Stimulated activated CD4-positive, alpha-beta T cell treated with anti-CD3 and anti-CD28 coated beads, TNF-alpha, amount 100 ng/mL, for 1 hour (primary cell): ENCODE data around the gene CAPRIN1.

ENCODE experiments used
- DNase-seq, 3 donors: peaks; one replicate each; pipeline ENCODE4 v3.0.0-alpha.2; 2020; ENCODE audit warnings: low read depth in 3 of 3, low spot score in 1 of 3

Gene CAPRIN1, protein sequence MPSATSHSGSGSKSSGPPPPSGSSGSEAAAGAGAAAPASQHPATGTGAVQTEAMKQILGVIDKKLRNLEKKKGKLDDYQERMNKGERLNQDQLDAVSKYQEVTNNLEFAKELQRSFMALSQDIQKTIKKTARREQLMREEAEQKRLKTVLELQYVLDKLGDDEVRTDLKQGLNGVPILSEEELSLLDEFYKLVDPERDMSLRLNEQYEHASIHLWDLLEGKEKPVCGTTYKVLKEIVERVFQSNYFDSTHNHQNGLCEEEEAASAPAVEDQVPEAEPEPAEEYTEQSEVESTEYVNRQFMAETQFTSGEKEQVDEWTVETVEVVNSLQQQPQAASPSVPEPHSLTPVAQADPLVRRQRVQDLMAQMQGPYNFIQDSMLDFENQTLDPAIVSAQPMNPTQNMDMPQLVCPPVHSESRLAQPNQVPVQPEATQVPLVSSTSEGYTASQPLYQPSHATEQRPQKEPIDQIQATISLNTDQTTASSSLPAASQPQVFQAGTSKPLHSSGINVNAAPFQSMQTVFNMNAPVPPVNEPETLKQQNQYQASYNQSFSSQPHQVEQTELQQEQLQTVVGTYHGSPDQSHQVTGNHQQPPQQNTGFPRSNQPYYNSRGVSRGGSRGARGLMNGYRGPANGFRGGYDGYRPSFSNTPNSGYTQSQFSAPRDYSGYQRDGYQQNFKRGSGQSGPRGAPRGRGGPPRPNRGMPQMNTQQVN

DNA sequence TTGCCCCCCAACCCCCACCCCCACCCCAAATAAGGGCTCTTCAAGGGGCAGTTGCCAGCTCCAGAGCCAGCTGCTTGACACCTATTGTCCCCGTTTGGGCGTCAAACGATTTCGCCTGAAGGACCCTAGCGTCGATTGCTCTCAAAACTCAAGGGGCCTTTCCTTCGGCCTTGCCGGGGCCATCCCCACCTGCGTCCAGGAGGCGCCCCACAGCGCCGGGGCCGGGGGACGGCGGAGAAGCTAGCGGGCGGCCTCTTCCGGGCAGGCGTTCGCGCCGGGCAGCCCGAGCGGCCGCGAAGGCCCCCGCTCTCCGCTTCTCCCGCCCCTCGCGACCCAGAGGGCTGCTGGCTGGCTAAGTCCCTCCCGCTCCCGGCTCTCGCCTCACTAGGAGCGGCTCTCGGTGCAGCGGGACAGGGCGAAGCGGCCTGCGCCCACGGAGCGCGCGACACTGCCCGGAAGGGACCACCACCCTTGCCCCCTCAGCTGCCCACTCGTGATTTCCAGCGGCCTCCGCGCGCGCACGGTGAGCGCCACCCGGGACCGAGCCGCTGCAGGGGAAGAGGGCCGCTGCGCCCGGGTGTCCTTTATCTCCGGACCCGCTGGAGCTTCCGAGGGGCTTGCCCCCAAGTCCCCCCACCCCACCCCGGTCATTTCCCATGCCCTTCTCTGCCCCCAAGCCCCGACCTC lies at the start of gene CAPRIN1:
TSS of gene CAPRIN1 (plus strand) at position 383 of the 687 bp plus-strand sequence. CDS start 690 bp downstream, outside the sequence.
- DNase-seq, result peak; percentile 57 to 66 (median 60)

DNA sequence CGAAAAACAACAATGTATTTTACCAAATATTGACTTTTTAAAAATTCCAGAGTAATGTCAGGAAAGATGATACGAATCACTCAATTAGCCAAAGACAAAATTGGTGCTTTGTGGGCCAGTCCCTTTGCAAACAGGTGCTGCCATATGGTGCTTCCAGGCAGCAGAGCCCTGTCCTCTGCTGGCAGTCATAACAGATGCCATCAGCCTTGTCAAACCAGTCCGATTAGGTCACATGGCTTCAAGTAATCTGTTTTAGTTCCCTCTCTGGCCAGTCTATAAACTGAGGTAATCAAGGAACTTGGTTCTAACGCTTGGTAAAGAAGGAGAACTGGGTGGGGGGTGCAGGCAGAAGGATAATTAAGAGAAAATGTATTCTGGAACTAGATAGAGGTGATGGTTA lies 49.1 kb upstream of the CAPRIN1 start:
- DNase-seq, result no peak

- no peak for DNase-seq
Measured at GRCh38 chr11:34004236-34004635, 47.3 kb upstream of the CAPRIN1 start.

DNA sequence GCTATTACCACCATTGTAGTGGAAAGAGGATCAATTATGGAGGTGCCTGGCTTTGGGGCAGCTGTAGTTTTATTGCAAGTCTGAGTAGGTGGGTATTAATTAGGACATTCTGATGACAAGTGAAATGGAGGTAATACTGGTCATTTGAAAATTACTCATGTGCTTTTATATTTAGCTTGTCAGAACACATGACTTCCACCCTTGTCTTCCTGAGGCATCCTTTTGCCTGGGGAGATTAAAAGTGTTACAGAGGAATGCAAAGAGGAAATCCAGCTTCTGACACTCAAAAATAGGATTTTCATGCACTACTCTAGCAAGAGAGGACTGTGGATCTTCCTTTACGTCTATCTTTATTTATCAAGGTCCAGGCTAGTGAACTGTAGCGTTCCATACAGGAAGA lies 44.7 kb upstream of the CAPRIN1 start:
- no peak for DNase-seq

GRCh38 chr11:34012734-34013133 lies 38.8 kb upstream of the CAPRIN1 start:
- DNase-seq, result no peak

DNA sequence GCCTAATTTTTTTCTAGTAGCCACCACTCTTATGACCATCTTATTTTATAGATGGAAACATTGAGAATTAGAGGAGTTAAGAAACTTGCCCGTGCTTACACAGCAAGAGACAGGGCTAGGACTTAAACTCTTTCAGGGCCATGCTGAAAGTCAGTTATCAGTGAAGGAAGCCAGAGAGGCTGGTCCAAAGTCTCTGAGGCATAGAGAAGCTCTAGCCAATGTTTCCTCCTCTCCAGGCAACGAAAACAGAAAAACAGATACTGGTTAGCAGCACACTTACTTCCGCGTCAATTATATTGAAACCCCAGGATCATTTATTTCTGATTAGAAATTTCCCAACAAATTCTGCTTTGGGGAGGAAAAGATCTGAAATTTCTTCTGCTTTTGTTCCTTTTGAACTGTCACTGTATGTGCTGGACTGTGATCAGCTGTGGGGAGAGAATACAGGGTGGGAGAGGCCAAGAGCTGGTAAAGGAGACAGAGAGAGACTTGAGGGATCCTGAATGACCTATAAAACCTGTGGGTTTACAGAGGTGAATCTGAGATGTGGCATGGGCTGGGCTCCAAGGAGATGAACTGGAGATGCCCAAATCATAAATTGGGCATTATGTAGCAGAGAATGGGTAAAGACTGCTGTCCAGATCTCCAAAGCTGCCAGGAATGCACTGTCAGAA lies 37.5 kb upstream of the CAPRIN1 start:
- DNase-seq, result no peak

- DNase-seq, result no peak
Measured at GRCh38 chr11:34021977-34022735, 29.4 kb upstream of the CAPRIN1 start.

GRCh38 chr11:34026432-34026831 lies 25.1 kb upstream of the CAPRIN1 start:
- DNase-seq, result no peak

- no peak for DNase-seq
Measured at GRCh38 chr11:34027516-34028408, 23.8 kb upstream of the CAPRIN1 start.

DNA sequence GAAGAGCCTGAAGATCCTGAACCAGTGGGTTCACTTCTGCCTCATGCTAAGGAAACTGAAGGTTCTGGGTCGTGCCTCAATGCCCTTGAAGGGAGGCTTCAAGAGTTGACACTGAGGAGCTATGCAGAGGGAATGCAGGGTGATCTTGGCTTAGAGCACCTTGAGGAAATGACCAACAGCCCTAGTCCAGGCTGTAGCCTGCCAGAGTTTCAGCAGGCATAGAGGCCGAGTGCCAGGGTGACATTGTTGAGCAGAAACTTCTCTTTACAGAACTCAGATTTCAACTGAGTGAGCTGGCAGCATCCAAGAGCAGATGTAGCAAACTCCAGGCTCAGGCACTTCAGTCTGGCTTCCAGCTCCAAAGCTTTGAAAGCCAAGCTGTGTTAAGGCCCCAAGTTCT lies 23.1 kb upstream of the CAPRIN1 start:
- DNase-seq, result no peak

- no peak for DNase-seq
Measured at GRCh38 chr11:34029176-34029575, 22.4 kb upstream of the CAPRIN1 start.

DNA sequence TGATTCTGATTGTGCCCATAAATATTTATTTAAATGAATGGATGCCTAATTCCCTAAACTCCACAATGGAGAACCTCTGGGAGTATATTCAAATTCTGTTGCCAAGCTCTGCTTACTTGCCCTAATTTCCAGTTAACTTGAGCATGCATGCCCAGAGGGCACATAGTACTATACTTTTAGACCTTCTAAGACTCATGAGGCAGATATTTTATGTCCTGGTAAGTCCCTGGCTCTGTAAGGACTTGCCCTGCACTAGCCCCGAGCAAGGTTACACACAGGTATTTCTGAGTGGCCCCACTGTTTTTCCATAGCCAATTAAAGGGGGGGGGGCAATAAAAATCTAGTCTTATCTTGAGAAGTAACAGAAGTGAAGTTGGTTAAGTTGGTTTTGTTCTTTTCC lies 21.1 kb upstream of the CAPRIN1 start:
- no peak for DNase-seq

DNA sequence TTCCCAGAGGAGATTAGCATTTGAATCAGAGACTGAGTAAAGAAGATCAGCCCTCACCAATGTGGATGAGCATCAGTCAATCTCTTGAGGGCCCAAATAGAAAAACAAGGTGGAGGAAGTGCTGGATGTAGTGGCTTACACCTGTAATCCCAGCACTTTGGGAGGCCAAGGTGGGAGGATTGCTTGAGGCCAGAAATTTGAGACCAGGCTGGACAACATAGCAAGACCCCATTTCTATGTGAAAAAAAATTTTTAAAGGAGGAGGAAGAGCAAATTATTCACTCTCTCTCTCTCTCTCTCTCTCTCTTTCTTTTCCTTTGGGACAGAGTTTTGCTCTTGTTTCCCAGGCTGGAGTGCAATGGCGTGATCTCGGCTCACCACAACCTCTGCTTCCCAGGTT lies 18.1 kb upstream of the CAPRIN1 start:
- no peak for DNase-seq

GRCh38 chr11:34034053-34034452 lies 17.5 kb upstream of the CAPRIN1 start:
- no peak for DNase-seq

DNA sequence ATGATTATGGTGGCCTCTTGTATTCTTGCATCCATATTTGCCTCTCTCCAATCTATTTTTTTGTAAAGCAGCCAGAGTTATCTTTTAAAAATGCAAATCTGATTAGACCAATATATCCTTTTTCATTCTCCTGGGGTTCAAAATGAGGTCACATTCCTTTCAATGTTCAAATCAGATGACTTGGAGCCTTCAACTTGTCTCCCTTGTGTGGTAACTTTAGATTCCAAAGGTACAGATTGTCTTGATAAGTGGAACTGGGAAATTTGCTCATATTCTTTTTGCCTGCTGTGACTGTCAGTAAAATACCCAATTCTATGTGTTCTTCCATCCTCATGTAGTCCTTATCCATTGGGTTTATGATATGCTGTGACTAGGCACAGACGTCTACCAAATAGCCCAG lies 15.1 kb upstream of the CAPRIN1 start:
- no peak for DNase-seq

GRCh38 chr11:34037016-34037415 lies 14.5 kb upstream of the CAPRIN1 start:
- DNase-seq, result no peak

DNA sequence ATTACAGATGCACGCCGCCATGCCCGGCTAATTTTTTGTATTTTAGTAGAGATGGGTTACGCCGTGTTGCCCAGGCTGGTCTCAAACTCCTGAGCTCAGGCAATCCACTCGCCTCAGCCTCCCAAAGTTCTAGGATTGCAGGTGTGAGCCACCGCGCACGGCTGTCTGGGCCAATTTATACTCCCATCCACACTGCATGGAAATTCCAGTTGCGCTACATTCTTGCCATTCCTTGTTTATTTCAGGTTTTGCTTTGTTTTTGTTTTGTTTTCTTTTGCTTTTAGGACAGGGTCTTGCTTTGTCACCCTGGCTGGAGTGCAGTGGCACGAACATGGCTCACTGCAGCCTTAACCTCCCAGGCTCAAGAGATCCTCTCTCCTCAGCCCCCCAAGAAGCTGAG lies 11.0 kb upstream of the CAPRIN1 start:
- no peak for DNase-seq

DNA sequence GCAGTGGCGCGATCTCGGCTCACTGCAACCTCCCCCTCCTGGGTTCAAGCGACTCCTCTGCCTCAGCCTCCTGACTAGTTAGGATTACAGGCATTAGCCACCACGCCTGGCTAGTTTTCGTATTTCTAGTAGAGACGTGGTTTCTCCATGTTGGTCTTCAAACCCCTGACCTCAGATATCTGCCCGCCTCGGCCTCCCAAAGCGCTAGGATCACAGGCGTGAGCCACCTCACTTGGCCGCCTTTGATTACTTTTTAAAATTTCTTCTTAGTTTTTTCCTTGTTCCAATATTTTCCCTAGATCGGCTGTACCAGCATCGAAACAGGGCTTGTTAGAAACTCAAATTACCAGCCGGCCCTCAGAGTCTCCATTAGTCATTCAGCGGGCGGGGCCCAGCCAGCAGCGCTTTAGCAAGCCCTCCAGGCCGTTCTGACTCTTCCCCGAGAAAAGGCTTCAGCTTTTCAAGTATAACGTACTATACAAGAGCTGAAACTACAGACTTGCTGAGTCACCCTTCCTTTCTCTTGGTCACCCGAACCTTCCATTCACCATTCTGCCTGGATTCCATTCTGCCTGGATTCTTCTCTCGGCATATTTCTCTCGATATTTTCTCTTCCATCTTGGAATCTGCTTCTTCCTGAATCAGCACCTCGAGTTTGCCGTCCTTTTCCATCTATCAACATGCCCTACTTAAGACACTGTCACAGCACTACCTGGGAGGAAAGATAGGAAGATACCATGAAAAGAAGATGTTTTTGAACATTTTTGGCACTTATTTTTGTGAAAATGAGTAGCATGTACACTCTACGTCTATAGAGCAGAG lies 6.7 kb upstream of the CAPRIN1 start:
- DNase-seq, result no peak

DNA sequence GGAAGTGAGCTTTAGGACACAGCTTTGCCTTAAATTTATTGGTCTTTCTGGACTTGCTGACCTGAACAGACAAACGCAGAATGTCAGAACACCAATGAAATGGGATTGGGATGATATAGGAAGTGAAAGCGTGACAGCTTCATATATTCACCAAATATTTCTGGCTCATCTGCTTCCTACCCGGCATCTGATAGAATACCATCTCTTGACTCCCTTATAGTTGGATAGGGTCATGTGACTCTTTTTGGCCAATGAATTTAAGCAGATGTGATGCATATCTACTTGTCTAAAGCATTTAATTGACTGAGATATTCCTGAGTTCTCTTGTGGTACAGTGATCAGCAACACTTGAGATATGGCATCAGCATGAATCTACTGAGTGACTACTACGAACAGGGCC lies 2.5 kb upstream of the CAPRIN1 start:
- no peak for DNase-seq
